Measurements from ENCODE around the gene MYO1E. TPM values are rescaled to one million over a fixed set of nuclear protein-coding genes. Genes with fewer than 3 reads are reported as not detected.

Gene MYO1E
- total and polyA plus RNA-seq, 10 donors, result 21.3 to 115 (median 65.6) TPM

GRCh38 chr15:59321000-59321689 lies 51.5 kb downstream of the MYO1E start:
- peaks cover 0 to 38% (median 4%) of the 10 kb centered on the region in 6 donors for H3K4me1 ChIP-seq
- TF ChIP-seq POLR2A (IDR thresholded peaks at IDR 0.05) (no peak), POLR2AphosphoS5 (IDR thresholded peaks at IDR 0.05) (no peak), CTCF (IDR thresholded peaks at IDR 0.05 in 8 of 11, conservative IDR thresholded peaks at IDR 0.05 in 3 of 11) (no peak)
- peaks cover 0 to 5% (median 0%) of the 10 kb centered on the region in 8 donors for H3K9me3 ChIP-seq
- DNase-seq, result no peak
- 91 to 93% (median 93%) methylated on average over 4 of the region's 4 CpGs for WGBS, 5 donors
- no peaks in the 10 kb centered on the region for H3K27me3 ChIP-seq (replicated peaks in 1 of 7)
- H3K4me3 ChIP-seq, result no peak overlapping the region
- H3K27ac ChIP-seq, result no peak overlapping the region
- no peaks in the 10 kb centered on the region for H3K36me3 ChIP-seq
- intact Hi-C loops (cut with DNase I; ENCODE audit: low total_unique reads), result no loop called here

- DNase-seq, result no peak
- intact Hi-C loops (cut with DNase I; ENCODE audit: low total_unique reads), result no loop called here
- WGBS, 5 donors, result 94 to 100% (median 100%) methylated on average over 1 of the region's 1 CpG
- no peaks in the 10 kb centered on the region for H3K27me3 ChIP-seq (replicated peaks in 1 of 7)
- H3K4me3 ChIP-seq, result no peak overlapping the region
- peaks cover 9 to 57% (median 23%) of the 10 kb centered on the region in 6 donors for H3K4me1 ChIP-seq
- H3K27ac ChIP-seq, result no peak overlapping the region
- H3K36me3 ChIP-seq, result no peaks in the 10 kb centered on the region
- TF ChIP-seq CTCF (IDR thresholded peaks at IDR 0.05 in 8 of 11, conservative IDR thresholded peaks at IDR 0.05 in 3 of 11) (no peak), POLR2AphosphoS5 (IDR thresholded peaks at IDR 0.05) (no peak), POLR2A (IDR thresholded peaks at IDR 0.05) (no peak)
- peaks cover 0 to 5% (median 0%) of the 10 kb centered on the region in 8 donors for H3K9me3 ChIP-seq
Observed at GRCh38 chr15:59317211-59317610, 55.5 kb downstream of the MYO1E start.

GRCh38 chr15:59315914-59316451 lies 56.7 kb downstream of the MYO1E start:
- WGBS, 5 donors, result 33 to 53% (median 41%) methylated on average over 6 of the region's 6 CpGs
- TF ChIP-seq POLR2AphosphoS5 (IDR thresholded peaks at IDR 0.05), result peak in 1 of 3 donors; percentile 17
- TF ChIP-seq POLR2A (IDR thresholded peaks at IDR 0.05), result no peak
- H3K27ac ChIP-seq, result no peak overlapping the region
- DNase-seq, result no peak
- peaks cover 0 to 5% (median 0%) of the 10 kb centered on the region in 8 donors for H3K9me3 ChIP-seq
- H3K4me1 ChIP-seq, result peaks cover 11 to 67% (median 32%) of the 10 kb centered on the region in 6 donors
- intact Hi-C loops (cut with DNase I; ENCODE audit: low total_unique reads), result no loop called here
- H3K4me3 ChIP-seq, result no peak overlapping the region
- no peaks in the 10 kb centered on the region for H3K27me3 ChIP-seq (replicated peaks in 1 of 7)
- no peaks in the 10 kb centered on the region for H3K36me3 ChIP-seq

GRCh38 chr15:59313641-59314332 lies 58.9 kb downstream of the MYO1E start:
- Histone ChIP-seq H3K4me3 (no peak overlapping the region), H3K36me3 (no peaks in the 10 kb centered on the region), H3K9me3 (no peaks in the 10 kb centered on the region), H3K27ac (no peak overlapping the region), H3K27me3 (replicated peaks in 1 of 7) (no peaks in the 10 kb centered on the region), H3K4me1 (peaks cover 11 to 62% (median 32%) of the 10 kb centered on the region in 6 donors)
- intact Hi-C loops (cut with DNase I; ENCODE audit: low total_unique reads), result no loop called here
- TF ChIP-seq POLR2AphosphoS5 (IDR thresholded peaks at IDR 0.05), result no peak
- TF ChIP-seq CTCF (IDR thresholded peaks at IDR 0.05 in 8 of 11, conservative IDR thresholded peaks at IDR 0.05 in 3 of 11), result no peak
- TF ChIP-seq POLR2A (IDR thresholded peaks at IDR 0.05), result no peak
- 69 to 83% (median 81%) methylated on average over 5 to 6 of the region's 6 CpGs for WGBS, 5 donors
- DNase-seq, result no peak

Data from spleen (tissue), 11 donors.